ENCODE data around the gene MACF1. TPM values are rescaled to one million over a fixed set of nuclear protein-coding genes. Genes with fewer than 3 reads are reported as not detected.
"Not testable (repeated sequence)": the region's sequence is repeated elsewhere in the genome, so short reads cannot be mapped to it uniquely, and the experiment has no call there.

MACF1 gene, protein sequence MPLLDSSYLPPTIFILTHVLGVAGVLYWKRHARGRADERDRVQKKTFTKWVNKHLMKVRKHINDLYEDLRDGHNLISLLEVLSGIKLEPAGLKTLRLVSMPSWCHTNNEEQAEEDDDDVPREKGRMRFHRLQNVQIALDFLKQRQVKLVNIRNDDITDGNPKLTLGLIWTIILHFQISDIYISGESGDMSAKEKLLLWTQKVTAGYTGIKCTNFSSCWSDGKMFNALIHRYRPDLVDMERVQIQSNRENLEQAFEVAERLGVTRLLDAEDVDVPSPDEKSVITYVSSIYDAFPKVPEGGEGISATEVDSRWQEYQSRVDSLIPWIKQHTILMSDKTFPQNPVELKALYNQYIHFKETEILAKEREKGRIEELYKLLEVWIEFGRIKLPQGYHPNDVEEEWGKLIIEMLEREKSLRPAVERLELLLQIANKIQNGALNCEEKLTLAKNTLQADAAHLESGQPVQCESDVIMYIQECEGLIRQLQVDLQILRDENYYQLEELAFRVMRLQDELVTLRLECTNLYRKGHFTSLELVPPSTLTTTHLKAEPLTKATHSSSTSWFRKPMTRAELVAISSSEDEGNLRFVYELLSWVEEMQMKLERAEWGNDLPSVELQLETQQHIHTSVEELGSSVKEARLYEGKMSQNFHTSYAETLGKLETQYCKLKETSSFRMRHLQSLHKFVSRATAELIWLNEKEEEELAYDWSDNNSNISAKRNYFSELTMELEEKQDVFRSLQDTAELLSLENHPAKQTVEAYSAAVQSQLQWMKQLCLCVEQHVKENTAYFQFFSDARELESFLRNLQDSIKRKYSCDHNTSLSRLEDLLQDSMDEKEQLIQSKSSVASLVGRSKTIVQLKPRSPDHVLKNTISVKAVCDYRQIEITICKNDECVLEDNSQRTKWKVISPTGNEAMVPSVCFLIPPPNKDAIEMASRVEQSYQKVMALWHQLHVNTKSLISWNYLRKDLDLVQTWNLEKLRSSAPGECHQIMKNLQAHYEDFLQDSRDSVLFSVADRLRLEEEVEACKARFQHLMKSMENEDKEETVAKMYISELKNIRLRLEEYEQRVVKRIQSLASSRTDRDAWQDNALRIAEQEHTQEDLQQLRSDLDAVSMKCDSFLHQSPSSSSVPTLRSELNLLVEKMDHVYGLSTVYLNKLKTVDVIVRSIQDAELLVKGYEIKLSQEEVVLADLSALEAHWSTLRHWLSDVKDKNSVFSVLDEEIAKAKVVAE (N-terminal part only)
- total RNA-seq, result 409 and 554 TPM in 2 replicates

- H3K4me3 ChIP-seq (ENCODE audit: low read depth, low read length), result peak within 1 kb of the TSS; percentile 72
- TF ChIP-seq, protein P1, sequence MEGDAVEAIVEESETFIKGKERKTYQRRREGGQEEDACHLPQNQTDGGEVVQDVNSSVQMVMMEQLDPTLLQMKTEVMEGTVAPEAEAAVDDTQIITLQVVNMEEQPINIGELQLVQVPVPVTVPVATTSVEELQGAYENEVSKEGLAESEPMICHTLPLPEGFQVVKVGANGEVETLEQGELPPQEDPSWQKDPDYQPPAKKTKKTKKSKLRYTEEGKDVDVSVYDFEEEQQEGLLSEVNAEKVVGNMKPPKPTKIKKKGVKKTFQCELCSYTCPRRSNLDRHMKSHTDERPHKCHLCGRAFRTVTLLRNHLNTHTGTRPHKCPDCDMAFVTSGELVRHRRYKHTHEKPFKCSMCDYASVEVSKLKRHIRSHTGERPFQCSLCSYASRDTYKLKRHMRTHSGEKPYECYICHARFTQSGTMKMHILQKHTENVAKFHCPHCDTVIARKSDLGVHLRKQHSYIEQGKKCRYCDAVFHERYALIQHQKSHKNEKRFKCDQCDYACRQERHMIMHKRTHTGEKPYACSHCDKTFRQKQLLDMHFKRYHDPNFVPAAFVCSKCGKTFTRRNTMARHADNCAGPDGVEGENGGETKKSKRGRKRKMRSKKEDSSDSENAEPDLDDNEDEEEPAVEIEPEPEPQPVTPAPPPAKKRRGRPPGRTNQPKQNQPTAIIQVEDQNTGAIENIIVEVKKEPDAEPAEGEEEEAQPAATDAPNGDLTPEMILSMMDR (IDR thresholded peaks at IDR 0.05; ENCODE audit: insufficient read depth, low read depth, low read length), result peak; percentile 62
- peak; percentile 98 for DNase-seq (ENCODE audit: low read depth)
Measured at GRCh38 chr1:39204441-39205081, at the start of gene MACF1. TSS of gene MACF1 (plus strand) at chr1:39204695. CDS start at chr1:39205023, 328 bp downstream.

DNA sequence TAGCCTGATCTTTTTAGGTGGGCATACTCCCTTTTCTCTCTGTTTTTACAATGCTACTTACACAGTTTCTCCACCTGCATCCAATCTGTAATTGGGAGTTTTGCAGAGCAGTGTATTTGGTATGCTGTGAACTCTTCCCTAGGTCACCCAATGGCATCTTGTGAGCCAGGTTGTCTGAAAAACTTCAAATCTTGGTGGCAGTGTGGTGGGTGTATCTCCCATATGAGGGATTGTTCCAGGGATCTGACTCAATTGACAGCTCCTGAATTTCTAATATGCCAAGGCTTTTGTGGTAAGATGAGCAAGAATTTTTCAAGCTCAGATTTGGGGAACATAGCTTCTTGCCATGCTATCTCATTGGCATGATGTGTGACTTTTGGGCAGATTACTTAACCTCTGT, 47.2 kb upstream of the MACF1 start:
- DNase-seq (ENCODE audit: low read depth), result no peak
- no peak overlapping the region for H3K4me3 ChIP-seq (ENCODE audit: low read depth, low read length)
- TF ChIP-seq, protein P1 (IDR thresholded peaks at IDR 0.05; ENCODE audit: insufficient read depth, low read depth, low read length), result no peak

DNA sequence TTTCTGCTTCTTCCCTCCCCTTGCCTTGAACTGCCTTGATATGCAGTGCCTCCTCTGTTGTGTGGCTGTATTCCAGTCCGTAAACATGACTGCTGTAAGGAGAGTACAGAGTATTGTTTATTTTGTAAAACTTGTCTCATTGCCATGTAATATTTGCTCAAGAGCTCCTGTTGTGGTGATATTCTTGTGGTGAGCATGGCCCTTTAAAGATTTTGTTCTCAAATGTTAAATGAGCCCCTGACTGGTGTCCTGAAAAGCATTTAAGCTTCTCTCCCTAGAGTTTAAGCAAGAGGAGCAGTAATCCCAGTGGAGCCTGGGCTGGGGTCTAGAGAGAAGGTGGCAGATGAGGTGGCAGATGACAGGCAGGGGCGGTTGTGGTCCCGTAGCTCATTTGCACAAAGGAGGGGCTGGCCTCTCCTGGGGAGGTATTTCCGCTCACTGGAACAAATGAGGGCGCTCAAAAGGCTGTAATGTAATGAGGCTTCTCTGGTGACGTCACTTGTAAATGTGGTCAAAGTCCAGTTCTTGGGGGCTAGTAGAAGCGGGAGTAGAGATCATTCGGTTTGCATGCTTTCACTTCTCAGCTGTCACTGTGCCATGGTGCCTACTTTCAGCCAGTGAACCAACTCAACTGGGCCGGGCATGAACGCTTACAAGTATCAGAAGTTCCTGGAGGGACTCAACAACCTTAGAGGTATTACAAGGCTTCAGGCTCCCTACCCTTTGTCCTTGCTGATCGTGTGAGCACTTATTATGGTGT, 46.0 kb upstream of the MACF1 start:
- no peak overlapping the region for H3K4me3 ChIP-seq (ENCODE audit: low read depth, low read length)
- TF ChIP-seq, protein P1 (IDR thresholded peaks at IDR 0.05; ENCODE audit: insufficient read depth, low read depth, low read length), result no peak
- DNase-seq (ENCODE audit: low read depth), result peak; percentile 63

DNA sequence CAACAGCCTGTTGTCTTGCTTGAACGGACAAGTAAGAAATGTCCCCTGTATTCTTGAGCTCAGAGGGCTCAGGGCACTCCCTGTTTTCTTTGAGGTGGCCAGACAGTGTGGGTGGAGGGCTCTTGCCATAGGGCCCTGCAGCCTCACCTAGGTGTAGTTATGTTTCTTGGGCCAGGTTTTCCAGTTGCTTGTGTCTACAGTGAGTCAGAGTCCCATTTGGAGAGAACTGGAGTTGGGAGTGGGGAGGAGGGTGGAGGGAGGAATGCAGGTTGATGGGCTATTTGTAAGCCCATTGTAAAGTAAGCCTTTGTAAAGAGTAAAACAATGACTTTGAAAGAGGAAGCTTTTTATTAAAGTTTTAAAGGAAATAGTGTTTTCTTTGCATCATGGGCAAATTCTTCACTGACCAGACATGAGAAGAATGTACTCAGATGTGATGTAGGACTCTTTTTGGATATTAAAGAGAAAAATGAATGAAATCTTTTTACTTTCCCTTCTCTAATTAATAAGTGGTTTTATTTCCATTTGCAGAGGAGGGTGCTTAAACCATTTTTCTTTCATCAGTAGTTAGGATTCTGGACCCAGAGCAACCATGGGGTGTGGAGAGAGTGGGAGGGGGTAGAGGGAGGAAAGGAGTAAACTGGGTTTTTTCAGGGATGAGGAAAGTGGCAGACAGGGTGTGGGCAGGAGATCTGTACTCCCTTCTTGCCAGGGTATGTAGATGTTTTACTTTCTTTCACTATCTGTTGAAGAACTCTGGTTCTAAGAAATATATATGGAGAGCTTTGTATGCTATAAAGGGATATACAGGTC, 45.1 kb upstream of the MACF1 start:
- no peak for DNase-seq (ENCODE audit: low read depth)
- TF ChIP-seq, protein P1 (IDR thresholded peaks at IDR 0.05; ENCODE audit: insufficient read depth, low read depth, low read length), result no peak
- no peak overlapping the region for H3K4me3 ChIP-seq (ENCODE audit: low read depth, low read length)

DNA sequence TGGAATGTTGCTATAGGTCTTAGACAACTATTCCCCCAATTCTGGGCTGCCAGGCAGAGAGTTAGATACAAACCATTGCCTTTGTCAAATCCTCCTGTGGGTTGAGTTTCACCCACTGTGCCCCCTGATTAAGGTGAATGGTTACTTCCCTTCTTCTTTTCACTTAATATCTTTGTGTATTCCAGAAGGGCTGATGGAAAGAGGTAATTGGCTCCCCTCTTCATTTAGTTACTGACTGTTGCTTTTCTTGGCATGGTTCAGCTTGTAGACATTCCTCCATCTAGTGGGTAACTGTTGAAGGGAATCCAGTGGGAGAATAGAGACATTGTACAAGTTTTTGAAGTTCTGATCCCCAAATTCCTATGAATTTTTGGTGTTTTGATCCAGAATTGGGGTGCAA, 43.8 kb upstream of the MACF1 start:
- no peak for DNase-seq (ENCODE audit: low read depth)
- H3K4me3 ChIP-seq (ENCODE audit: low read depth, low read length), result no peak overlapping the region
- TF ChIP-seq, protein P1 (IDR thresholded peaks at IDR 0.05; ENCODE audit: insufficient read depth, low read depth, low read length), result no peak

DNA sequence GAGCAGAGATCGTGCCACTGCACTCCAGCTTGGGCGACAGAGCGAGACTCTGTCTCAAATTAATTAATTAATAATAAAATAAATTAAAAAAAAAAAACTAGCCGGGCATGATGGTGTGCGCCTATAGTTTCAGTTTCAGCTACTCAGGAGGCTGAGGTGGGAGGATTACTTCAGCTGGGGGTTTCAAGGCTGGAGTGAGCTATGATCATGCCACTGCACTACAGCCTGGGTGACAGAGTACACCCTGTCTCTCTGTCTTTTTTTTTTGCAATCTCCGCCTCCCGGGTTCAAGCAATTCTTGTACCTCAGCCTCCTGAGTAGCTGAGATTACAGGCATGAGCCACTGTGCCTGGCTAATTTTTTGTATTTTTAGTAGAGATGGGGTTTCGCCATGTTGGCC, 42.7 kb upstream of the MACF1 start:
- H3K4me3 ChIP-seq (ENCODE audit: low read depth, low read length); DNase-seq (ENCODE audit: low read depth): not testable (repeated sequence)
